Muscle layer of duodenum (tissue), 2 donors: ENCODE measurements around the gene RNF123.
"Not testable (repeated sequence)": the region's sequence is repeated elsewhere in the genome, so short reads cannot be mapped to it uniquely, and the experiment has no call there.

Experiments used
- H3K27ac ChIP-seq: one replicate; pipeline ENCODE4 v1.7.0; 2013; ENCODE audit warnings: mild to moderate bottlenecking, low read length
- H3K27me3 ChIP-seq: one replicate; pipeline ENCODE4 v1.7.0; 2013; ENCODE audit warnings: low read depth, mild to moderate bottlenecking, control low read depth, low read length
- H3K36me3 ChIP-seq, 2 donors: one replicate each; pipeline ENCODE4 v1.7.0; 2013; ENCODE audit warnings: low read length in 2 of 2, control low read depth in 1 of 2, mild to moderate bottlenecking in 1 of 2; ENCODE audit not compliant: insufficient read depth in 2 of 2, control insufficient read depth in 1 of 2
- H3K4me1 ChIP-seq, 2 donors: one replicate each; pipeline ENCODE4 v1.7.0; 2013; ENCODE audit warnings: low read length in 2 of 2, mild to moderate bottlenecking in 2 of 2, control low read depth in 1 of 2, moderate library complexity in 1 of 2; ENCODE audit not compliant: insufficient read depth in 2 of 2, control insufficient read depth in 1 of 2
- H3K4me3 ChIP-seq, 2 donors: one replicate each; pipeline ENCODE4 v1.7.0; 2013; ENCODE audit warnings: low read length in 2 of 2, low read depth in 1 of 2, mild to moderate bottlenecking in 1 of 2
- H3K9me3 ChIP-seq, 2 donors: one replicate each; pipeline ENCODE4 v1.7.0; 2013; ENCODE audit warnings: low read length in 2 of 2, control low read depth in 1 of 2, mild to moderate bottlenecking in 1 of 2; ENCODE audit not compliant: control insufficient read depth in 1 of 2
- donor health status: healthy.

RNF123 gene

GRCh38 chr3:49671291-49672288, 17.8 kb upstream of the RNF123 start:
- no peak overlapping the region for H3K27ac ChIP-seq
- H3K4me3 ChIP-seq = no peak overlapping the region
- H3K4me1 ChIP-seq = peaks cover 5 to 14% of the 10 kb centered on the region in 2 donors
- H3K36me3 ChIP-seq = peaks cover 6 to 11% of the 10 kb centered on the region in 2 donors
- no peaks in the 10 kb centered on the region for H3K27me3 ChIP-seq
- H3K9me3 ChIP-seq = no peaks in the 10 kb centered on the region

- Histone ChIP-seq H3K4me1 (peaks cover 5 to 14% of the 10 kb centered on the region in 2 donors), H3K9me3 (no peaks in the 10 kb centered on the region), H3K36me3 (peaks cover 11 to 28% of the 10 kb centered on the region in 2 donors), H3K4me3 (peak overlapping the region; percentile 70 to 87), H3K27me3 (no peaks in the 10 kb centered on the region), H3K27ac (peak overlapping the region; percentile 77)
Measured at GRCh38 chr3:49673121-49673714, 16.1 kb upstream of the RNF123 start.

DNA sequence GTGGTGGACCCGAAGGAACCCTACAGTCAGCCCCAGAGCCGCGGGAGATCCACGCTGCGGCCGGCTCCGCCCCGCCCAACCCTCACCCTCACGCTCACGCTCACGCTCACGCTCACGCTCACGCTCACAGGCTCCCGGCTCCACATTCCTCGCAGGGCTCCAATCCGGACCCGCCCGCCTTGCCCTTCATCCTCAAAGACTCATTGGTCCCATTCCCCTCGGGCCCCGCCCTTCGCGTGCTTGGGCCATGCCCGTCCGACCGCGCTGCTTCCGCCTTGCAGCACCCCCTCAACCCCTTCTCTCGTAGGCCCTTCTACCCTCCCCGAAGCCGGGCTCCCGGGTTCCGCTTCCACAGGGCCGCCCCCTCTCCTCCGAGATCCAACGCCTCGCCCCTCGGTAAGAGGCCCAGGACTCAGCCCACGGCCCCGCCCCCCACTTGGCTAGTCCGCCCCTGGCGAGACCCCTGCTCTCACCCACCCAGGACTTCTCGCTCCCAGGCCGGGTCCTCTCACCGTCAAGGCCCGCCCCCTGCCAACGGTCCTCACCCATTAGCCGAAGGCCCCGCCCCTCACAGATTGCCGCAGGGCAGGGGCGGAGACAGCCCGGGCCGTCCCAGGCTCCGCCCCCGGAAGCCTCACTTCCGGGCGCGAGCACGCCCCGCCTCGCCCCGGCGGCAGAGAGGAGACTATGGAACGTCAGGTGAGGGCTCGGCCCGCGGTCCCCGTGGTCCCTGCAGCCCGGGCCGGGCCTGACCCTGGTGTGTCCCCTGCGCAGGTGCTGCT, 15.5 kb upstream of the RNF123 start, which contains the start of gene APEH:
TSS of gene APEH (plus strand) at position 637 of the 782 bp plus-strand sequence. CDS start at position 688, 51 bp downstream.
- Histone ChIP-seq H3K27ac (peak within 1 kb of the TSS; percentile 77), H3K9me3 (no peaks in the 10 kb centered on the region), H3K4me3 (peak within 1 kb of the TSS; percentile 70 to 87), H3K36me3 (peaks cover 18 to 34% of the 10 kb centered on the region in 2 donors), H3K4me1 (peaks cover 5 to 14% of the 10 kb centered on the region in 2 donors), H3K27me3 (no peaks in the 10 kb centered on the region)

GRCh38 chr3:49674497-49674983, 14.8 kb upstream of the RNF123 start:
- Histone ChIP-seq H3K4me1 (peaks cover 5 to 14% of the 10 kb centered on the region in 2 donors), H3K4me3 (peak overlapping the region; percentile 70 to 87), H3K27me3 (no peaks in the 10 kb centered on the region), H3K27ac (no peak overlapping the region), H3K9me3 (no peaks in the 10 kb centered on the region), H3K36me3 (peaks cover 25 to 41% of the 10 kb centered on the region in 2 donors)

DNA sequence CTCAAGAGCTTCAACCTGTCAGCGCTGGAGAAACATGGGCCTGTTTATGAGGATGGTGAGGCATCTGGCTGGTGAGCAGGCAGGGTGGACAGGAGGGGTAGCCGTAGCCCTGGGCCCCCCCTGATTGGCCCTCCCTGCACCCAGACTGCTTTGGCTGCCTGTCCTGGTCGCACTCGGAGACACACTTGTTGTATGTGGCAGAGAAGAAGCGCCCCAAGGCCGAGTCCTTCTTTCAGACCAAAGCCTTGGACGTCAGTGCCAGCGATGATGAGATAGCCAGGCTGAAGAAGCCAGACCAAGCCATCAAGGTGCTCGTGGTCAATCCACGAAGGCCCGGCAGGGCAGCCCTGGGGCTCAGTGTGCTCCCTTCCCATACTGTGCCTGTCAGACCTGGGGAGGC, 13.4 kb upstream of the RNF123 start:
- H3K36me3 ChIP-seq = peaks cover 38 to 54% of the 10 kb centered on the region in 2 donors
- H3K27me3 ChIP-seq = no peaks in the 10 kb centered on the region

DNA sequence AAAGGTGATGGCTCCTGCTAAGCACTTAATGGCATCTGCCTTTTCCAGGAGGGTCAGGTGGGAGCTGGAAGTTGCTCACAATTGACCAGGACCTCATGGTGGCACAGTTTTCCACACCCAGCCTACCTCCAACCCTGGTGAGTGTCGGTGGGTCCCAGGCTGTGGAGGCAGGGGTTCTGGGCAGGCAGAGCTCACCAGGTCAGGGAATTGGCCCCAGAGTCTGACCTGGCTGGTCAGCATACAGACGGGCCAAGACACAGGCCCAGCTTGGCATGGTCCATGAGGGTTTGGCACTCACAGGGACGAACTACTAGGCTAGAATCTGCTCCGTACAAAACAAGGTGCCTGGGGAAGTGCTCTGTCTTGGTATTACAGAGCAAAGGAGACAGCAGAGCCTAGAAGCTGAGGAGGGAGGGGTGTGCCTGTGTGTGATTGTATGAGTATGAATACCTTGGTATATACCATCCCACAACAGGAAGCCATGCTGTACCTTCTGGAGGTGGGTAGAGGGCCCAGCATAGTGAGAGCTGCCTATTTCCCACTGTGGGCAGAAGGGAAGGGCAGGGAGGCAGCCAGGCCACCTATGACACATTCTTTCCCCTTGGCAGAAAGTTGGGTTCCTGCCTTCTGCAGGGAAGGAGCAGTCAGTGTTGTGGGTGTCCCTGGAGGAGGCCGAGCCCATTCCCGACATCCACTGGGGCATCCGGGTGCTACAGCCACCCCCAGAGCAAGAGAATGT, 8.7 kb upstream of the RNF123 start:
- Histone ChIP-seq H3K9me3 (no peaks in the 10 kb centered on the region), H3K36me3 (peaks cover 62 to 87% of the 10 kb centered on the region in 2 donors), H3K4me3 (no peak overlapping the region), H3K27me3 (no peaks in the 10 kb centered on the region), H3K4me1 (no peaks in the 10 kb centered on the region), H3K27ac (no peak overlapping the region)

More for the DNA sequence above, 13.4 kb upstream of the RNF123 start:
- Histone ChIP-seq H3K4me3 (no peak overlapping the region), H3K27ac (no peak overlapping the region), H3K9me3 (no peaks in the 10 kb centered on the region), H3K4me1 (peaks cover 5 to 14% of the 10 kb centered on the region in 2 donors)

GRCh38 chr3:49681232-49681522, 8.2 kb upstream of the RNF123 start:
- peaks cover 62 to 82% of the 10 kb centered on the region in 2 donors for H3K36me3 ChIP-seq
- H3K9me3 ChIP-seq = no peaks in the 10 kb centered on the region
- H3K27me3 ChIP-seq = no peaks in the 10 kb centered on the region
- no peaks in the 10 kb centered on the region for H3K4me1 ChIP-seq
- no peak overlapping the region for H3K27ac ChIP-seq
- H3K4me3 ChIP-seq = no peak overlapping the region

GRCh38 chr3:49681543-49681942, 7.8 kb upstream of the RNF123 start:
- Histone ChIP-seq H3K36me3 (peaks cover 59 to 78% of the 10 kb centered on the region in 2 donors), H3K27me3 (no peaks in the 10 kb centered on the region), H3K27ac (no peak overlapping the region), H3K4me3 (no peak overlapping the region), H3K4me1 (no peaks in the 10 kb centered on the region), H3K9me3 (no peaks in the 10 kb centered on the region)

DNA sequence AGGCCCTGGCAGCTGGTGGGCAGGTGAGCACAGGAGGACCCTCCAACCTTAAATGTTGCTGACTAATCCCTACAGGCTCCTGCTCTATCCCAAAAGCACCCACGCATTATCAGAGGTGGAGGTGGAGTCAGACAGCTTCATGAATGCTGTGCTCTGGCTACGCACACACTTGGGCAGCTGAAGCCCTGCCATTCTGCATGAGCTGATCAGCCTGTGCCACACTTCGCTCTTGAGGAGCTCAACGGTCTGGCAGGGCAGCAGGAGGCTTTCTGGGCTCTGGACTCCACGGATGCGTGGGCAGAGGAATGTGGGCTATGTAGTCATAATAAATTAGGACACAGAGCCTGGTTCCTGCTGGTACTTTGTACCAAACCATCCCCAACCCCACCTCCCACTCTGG, 6.2 kb upstream of the RNF123 start:
- Histone ChIP-seq H3K4me1 (peaks cover 0 to 4% of the 10 kb centered on the region in 2 donors), H3K36me3 (peaks cover 53 to 62% of the 10 kb centered on the region in 2 donors), H3K4me3 (no peak overlapping the region), H3K27ac (no peak overlapping the region), H3K9me3 (no peaks in the 10 kb centered on the region), H3K27me3 (no peaks in the 10 kb centered on the region)

DNA sequence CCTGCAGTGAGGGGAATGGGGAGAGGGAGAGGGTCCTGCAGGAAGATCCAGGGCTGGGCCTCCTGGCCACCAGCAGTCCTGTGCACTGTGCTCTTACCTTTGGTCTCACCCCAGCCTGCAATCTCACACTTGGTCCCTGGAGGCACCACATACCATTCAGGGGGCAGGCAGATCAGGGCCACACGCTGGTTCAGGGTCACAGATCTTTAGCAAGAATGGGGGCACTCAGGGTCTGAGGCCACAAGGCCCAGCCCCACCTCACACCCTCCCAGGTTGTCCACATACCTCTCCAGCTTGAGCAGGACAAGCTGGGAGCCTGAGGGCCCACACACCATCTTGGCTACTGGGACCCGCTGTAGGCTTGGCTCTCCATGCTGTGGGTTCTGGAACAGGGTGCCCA, 4.9 kb upstream of the RNF123 start:
- not testable (repeated sequence) for H3K27ac ChIP-seq, H3K9me3 ChIP-seq, H3K27me3 ChIP-seq, H3K4me3 ChIP-seq
- Histone ChIP-seq H3K4me1 (peaks cover 0 to 13% of the 10 kb centered on the region in 2 donors), H3K36me3 (peaks cover 41 to 49% of the 10 kb centered on the region in 2 donors)
